Ishikawa (cell line): ENCODE results near the gene ERG.
A peak's percentile ranks its signal among the peaks of the same experiment; 100 is the strongest.

Source experiments
- CEBPB ChIP-seq: IDR thresholded peaks from 2 replicates; pipeline ENCODE4 v1.6.1; 2012
- CREB1 ChIP-seq: IDR thresholded peaks from 2 replicates; pipeline ENCODE4 v1.6.1; 2012; ENCODE audit warnings: low read depth
- EGR1 ChIP-seq: IDR thresholded peaks from 2 replicates; pipeline ENCODE4 v1.6.1; 2012
- EP300 ChIP-seq: IDR thresholded peaks from 2 replicates; pipeline ENCODE4 v1.6.1; 2012; ENCODE audit warnings: borderline replicate concordance
- FOXM1 ChIP-seq: IDR thresholded peaks from 2 replicates; pipeline ENCODE4 v1.6.1; 2012; ENCODE audit warnings: low read depth, borderline replicate concordance
- NFIC ChIP-seq: IDR thresholded peaks from 2 replicates; pipeline ENCODE4 v1.6.1; 2012
- RAD21 ChIP-seq: IDR thresholded peaks from 2 replicates; pipeline ENCODE4 v1.6.1; 2012; ENCODE audit warnings: low read depth
- TCF12 ChIP-seq: IDR thresholded peaks from 2 replicates; pipeline ENCODE4 v1.6.1; 2012; ENCODE audit warnings: low read depth
- TEAD4 ChIP-seq: IDR thresholded peaks from 2 replicates; pipeline ENCODE4 v1.6.1; 2012
- YY1 ChIP-seq: IDR thresholded peaks from 2 replicates; pipeline ENCODE4 v1.6.1; 2012; ENCODE audit warnings: low read depth
- ZBTB7A ChIP-seq: IDR thresholded peaks from 2 replicates; pipeline ENCODE4 v1.6.1; 2012; ENCODE audit warnings: low read depth
- TF ChIP-seq, protein P1 (sequence below): IDR thresholded peaks from 2 replicates; pipeline ENCODE4 v1.6.1; 2012

ERG gene

DNA sequence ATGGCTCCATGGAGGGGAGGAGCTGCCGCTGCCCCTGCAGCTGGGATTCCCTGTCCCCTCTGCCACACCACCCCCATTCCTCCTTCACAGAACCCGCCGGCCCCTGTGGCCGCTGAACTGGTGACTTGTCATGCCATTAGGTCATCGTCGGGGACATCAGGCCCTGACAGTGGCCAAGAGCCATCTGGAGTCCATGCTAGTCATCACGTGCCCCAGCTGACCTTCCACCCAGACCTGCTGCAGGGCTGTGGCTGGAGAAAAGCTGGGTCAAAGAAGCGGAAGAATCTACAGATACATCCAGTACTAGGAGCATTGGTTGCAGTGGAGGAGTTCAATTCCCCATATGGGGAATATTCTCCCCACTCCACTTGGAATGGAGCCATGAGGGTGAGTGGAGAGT, 163.4 kb downstream of the ERG start:
- TF ChIP-seq FOXM1, result no peak
- no peak for TF ChIP-seq CREB1
- TF ChIP-seq, protein P1, sequence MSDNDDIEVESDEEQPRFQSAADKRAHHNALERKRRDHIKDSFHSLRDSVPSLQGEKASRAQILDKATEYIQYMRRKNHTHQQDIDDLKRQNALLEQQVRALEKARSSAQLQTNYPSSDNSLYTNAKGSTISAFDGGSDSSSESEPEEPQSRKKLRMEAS, result no peak
- TF ChIP-seq RAD21, result no peak
- TF ChIP-seq ZBTB7A, result no peak
- TF ChIP-seq EGR1, result no peak
- TF ChIP-seq TCF12, result no peak
- no peak for TF ChIP-seq TEAD4
- no peak for TF ChIP-seq EP300

DNA sequence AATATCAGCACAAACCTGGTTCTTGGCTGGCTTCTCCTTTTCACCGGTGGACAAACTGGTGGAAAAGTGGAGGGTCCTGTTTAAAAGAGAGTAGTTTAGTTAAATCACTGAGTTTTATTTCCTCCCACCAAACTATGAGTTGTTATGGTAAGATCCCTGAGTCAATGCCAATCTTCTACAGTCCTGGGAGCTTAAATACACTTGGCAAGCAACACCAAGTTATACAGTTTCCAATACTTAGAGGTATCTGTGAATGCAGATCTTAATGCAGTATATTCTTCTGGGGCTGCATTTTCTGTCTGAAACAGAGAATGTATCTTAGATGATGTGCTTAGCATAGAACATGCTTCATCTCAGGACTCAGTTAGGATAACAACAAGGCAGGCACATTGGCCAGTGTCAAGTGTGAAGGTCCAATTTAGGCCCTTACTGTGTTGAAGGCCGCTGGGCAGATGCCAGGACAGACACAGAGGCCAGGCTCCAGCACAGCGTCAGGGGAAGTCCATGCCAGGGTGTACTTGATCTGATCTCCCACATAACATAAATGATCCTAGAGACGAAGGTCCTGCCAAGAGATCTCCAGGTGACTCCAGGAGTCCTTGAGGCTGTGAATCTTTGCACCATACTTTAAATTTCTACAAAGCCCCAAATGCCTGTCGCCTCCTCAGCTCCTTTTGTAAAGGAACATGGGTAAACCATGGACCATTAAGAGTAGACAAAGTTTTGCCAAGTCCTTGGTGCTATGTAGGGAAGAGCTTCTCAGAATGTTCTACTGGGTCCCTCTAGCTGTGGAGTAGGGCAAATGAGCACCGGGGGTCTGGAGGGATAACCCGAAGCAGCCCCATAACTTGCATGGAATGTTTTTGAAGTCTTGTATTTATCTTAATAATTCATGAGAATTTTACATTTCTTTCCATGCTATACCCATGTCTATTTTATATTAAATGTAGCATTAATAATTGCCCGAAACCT, 164.7 kb downstream of the ERG start:
- TF ChIP-seq FOXM1 (no peak), YY1 (no peak), RAD21 (peak; percentile 23)

DNA sequence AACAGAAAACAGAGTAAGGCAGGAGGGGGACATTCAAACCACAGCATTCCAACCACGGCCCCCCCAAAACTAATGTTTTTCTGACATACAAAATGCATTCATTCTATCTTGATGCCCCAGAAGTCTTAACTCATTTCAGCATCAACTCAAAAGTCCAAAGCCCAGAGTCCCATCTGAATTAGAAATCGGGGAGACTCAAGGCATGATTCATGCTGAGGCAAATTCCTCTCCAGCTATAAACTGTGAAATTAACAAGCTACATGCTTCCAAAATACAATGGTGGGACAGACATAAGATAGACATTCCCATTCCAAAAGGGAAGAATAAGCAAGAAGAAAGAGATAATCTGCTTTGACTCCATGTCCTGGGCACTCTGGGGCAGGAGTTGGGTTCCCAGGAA, 167.6 kb downstream of the ERG start:
- TF ChIP-seq FOXM1 (no peak), NFIC (no peak), CEBPB (no peak), ZBTB7A (no peak), RAD21 (no peak)
